ENCODE results near the gene DCP1B.

Gene DCP1B

GRCh38 chr12:1984759-1985158, 19.5 kb downstream of the DCP1B start:
- no peak for DNase-seq (ENCODE audit: extremely low read depth, insufficient read length)
- no peaks in the 10 kb centered on the region for H3K27me3 ChIP-seq (replicated peaks; ENCODE audit: control insufficient read depth, insufficient read depth, low read length)
- TF ChIP-seq CTCF (IDR thresholded peaks at IDR 0.05; ENCODE audit: insufficient read depth, low read length, poor library complexity, severe bottlenecking), result no peak
- no peaks in the 10 kb centered on the region; the same call in 1 of the 2 replicates for H3K36me3 ChIP-seq (ENCODE audit: control insufficient read depth, insufficient read depth, low read length)
- no peak overlapping the region for H3K4me3 ChIP-seq (replicated peaks; ENCODE audit: low read depth, low read length)

GRCh38 chr12:1980282-1980681, 24.0 kb downstream of the DCP1B start:
- no peak for TF ChIP-seq CTCF (IDR thresholded peaks at IDR 0.05; ENCODE audit: insufficient read depth, low read length, poor library complexity, severe bottlenecking)

GRCh38 chr12:1978078-1978862, 26.0 kb downstream of the DCP1B start:
- no peak overlapping the region for H3K4me3 ChIP-seq (replicated peaks; ENCODE audit: low read depth, low read length)
- H3K27me3 ChIP-seq (replicated peaks; ENCODE audit: control insufficient read depth, insufficient read depth, low read length), result no peaks in the 10 kb centered on the region
- no peaks in the 10 kb centered on the region for H3K36me3 ChIP-seq (ENCODE audit: control insufficient read depth, insufficient read depth, low read length)
- DNase-seq (ENCODE audit: extremely low read depth, insufficient read length), result no peak
- no peak for TF ChIP-seq CTCF (IDR thresholded peaks at IDR 0.05; ENCODE audit: insufficient read depth, low read length, poor library complexity, severe bottlenecking)

More at GRCh38 chr12:1980282-1980681, 24.0 kb downstream of the DCP1B start:
- H3K4me3 ChIP-seq (replicated peaks; ENCODE audit: low read depth, low read length), result no peak overlapping the region
- DNase-seq (ENCODE audit: extremely low read depth, insufficient read length), result no peak
- H3K27me3 ChIP-seq (replicated peaks; ENCODE audit: control insufficient read depth, insufficient read depth, low read length), result no peaks in the 10 kb centered on the region
- no peaks in the 10 kb centered on the region for H3K36me3 ChIP-seq (ENCODE audit: control insufficient read depth, insufficient read depth, low read length)

GRCh38 chr12:1977588-1977987, 26.7 kb downstream of the DCP1B start:
- Histone ChIP-seq H3K27me3 (replicated peaks; ENCODE audit: control insufficient read depth, insufficient read depth, low read length) (no peaks in the 10 kb centered on the region), H3K4me3 (replicated peaks; ENCODE audit: low read depth, low read length) (no peak overlapping the region), H3K36me3 (ENCODE audit: control insufficient read depth, insufficient read depth, low read length) (no peaks in the 10 kb centered on the region)
- DNase-seq (ENCODE audit: extremely low read depth, insufficient read length), result no peak
- TF ChIP-seq CTCF (IDR thresholded peaks at IDR 0.05; ENCODE audit: insufficient read depth, low read length, poor library complexity, severe bottlenecking), result no peak

GRCh38 chr12:1977109-1977508, 27.1 kb downstream of the DCP1B start:
- Histone ChIP-seq H3K36me3 (ENCODE audit: control insufficient read depth, insufficient read depth, low read length) (no peaks in the 10 kb centered on the region), H3K27me3 (replicated peaks; ENCODE audit: control insufficient read depth, insufficient read depth, low read length) (no peaks in the 10 kb centered on the region), H3K4me3 (replicated peaks; ENCODE audit: low read depth, low read length) (no peak overlapping the region)
- no peak for TF ChIP-seq CTCF (IDR thresholded peaks at IDR 0.05; ENCODE audit: insufficient read depth, low read length, poor library complexity, severe bottlenecking)
- DNase-seq (ENCODE audit: extremely low read depth, insufficient read length), result no peak
